Prostate gland (tissue), 2 donors: ENCODE results near the gene STK24.

Experiments
- CTCF ChIP-seq, 4 experiments: fragments of 200-600 bp in 2 of 4; fragments of 450-650 bp in 2 of 4; sonication (generic) in 2 of 4; IDR thresholded peaks; 1 replicate in 3 of 4; 2 replicates in 1 of 4; pipeline ENCODE4 v1.5.1; 2016 to 2019; ENCODE audit warnings: antibody characterized with exemption in 4 of 4, mild to moderate bottlenecking in 2 of 4, moderate library complexity in 2 of 4
- POLR2A ChIP-seq: fragments of 450-650 bp; IDR thresholded peaks from one replicate; pipeline ENCODE4 v1.6.1; 2016; ENCODE audit warnings: antibody characterized with exemption, mild to moderate bottlenecking
- POLR2AphosphoS5 ChIP-seq: sonication (generic); formaldehyde crosslinking; IDR thresholded peaks from one replicate; pipeline ENCODE4 v1.6.1; 2017; ENCODE audit warnings: antibody characterized with exemption

DNA sequence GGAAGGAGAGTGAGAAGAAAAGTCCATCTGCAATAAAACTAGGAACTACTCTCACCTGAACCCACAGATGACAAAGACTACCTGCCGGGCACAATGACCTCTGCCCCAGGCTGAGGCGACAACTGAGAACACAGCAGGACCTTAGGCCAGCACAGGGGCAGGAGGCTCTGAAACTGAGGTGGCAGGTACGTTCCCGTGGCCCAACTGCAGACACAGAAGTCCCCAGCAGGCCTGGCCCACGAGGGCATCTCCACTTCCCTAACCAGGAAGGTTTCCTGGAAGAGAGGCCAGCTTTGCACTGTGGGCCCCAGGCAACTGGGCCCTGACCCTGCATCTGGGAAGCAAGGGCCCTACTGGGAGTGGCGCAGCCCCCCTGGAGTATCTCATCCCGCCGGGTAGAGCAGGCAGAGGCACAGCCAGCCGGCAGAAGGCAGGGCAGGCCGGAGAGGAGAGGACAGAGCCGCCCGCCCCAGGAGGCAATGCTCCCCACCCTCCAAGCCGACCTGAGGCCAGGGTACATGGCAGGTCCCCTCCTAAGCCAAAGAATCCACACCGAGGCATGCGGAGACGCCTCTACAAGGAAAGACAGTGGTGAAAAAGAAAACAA lies 32.7 kb downstream of the STK24 start:
- TF ChIP-seq CTCF (IDR thresholded peaks at IDR 0.05) (no peak), POLR2A (no peak), POLR2AphosphoS5 (no peak)
